ENCODE measurements around the gene POLR1F. TPM values are rescaled to one million over a fixed set of nuclear protein-coding genes. Genes with fewer than 3 reads are reported as not detected.

Gene POLR1F
- total and polyA plus RNA-seq, 2 of the 4 experiments (the other 2 are of a cell fraction), result 6.8 to 16.1 TPM

GRCh38 chr7:19700936-19701335, 7.9 kb downstream of the POLR1F start:
- Histone ChIP-seq H4K5ac (ENCODE audit: low read depth, low read length) (no peak overlapping the region), H3K27ac (ENCODE audit: insufficient read depth, low read length) (no peak overlapping the region), H3K4me2 (ENCODE audit: low read depth, low read length) (no peak overlapping the region), H3K9me3 (ENCODE audit: control insufficient read depth, insufficient read depth, low read length) (no peaks in the 10 kb centered on the region), H3K27me3 (ENCODE audit: control insufficient read depth, insufficient read depth, low read length) (no peaks in the 10 kb centered on the region), H4K91ac (ENCODE audit: insufficient read depth, low read depth, low read length) (no peak overlapping the region), H2BK15ac (ENCODE audit: low read depth, low read length) (no peak overlapping the region), H2AK9ac (replicated peaks; ENCODE audit: low read depth, low read length, poor library complexity) (no peak overlapping the region), H3K4me3 (ENCODE audit: insufficient read depth, low read depth, low read length) (no peak overlapping the region), H3K36me3 (ENCODE audit: control insufficient read depth, insufficient read depth, low read length) (peaks cover 4% of the 10 kb centered on the region; the same call in 1 of the 2 replicates), H2BK5ac (ENCODE audit: low read depth, low read length, poor library complexity, severe bottlenecking) (no peak overlapping the region), H4K20me1 (ENCODE audit: insufficient read depth, low read length) (no peaks in the 10 kb centered on the region), H3K14ac (replicated peaks; ENCODE audit: low read depth, low read length) (no peak overlapping the region), H2BK20ac (ENCODE audit: low read depth, low read length) (no peak overlapping the region), H2AK5ac (ENCODE audit: low read depth, low read length) (no peak overlapping the region), H3K9ac (ENCODE audit: low read depth, low read length) (no peak overlapping the region), H2AFZ (replicated peaks; ENCODE audit: low read length, poor library complexity) (no peak overlapping the region), H3K4ac (ENCODE audit: low read depth, low read length) (no peak overlapping the region), H3K9me1 (ENCODE audit: insufficient read depth, low read length) (no peaks in the 10 kb centered on the region), H4K8ac (ENCODE audit: low read depth in 2 of 2, low read length in 2 of 2) (no peak overlapping the region), H3K18ac (ENCODE audit: low read depth, low read length) (no peak overlapping the region), H3K4me1 (ENCODE audit: control insufficient read depth, insufficient read depth, low read length) (no peaks in the 10 kb centered on the region), H3K79me1 (ENCODE audit: low read depth in 1 of 2, low read length in 2 of 2) (peaks cover 7 to 9% of the 10 kb centered on the region in 2 experiments; a peak in 3 of 4 replicates), H2BK120ac (ENCODE audit: low read depth, low read length) (no peak overlapping the region), H3K23ac (ENCODE audit: low read depth, low read length) (no peak overlapping the region), H3K56ac (ENCODE audit: extremely low read depth, insufficient read depth, low read length) (no peak overlapping the region)
- WGBS, 2 experiments (ENCODE audit: extremely low coverage in 2 of 2, insufficient read length in 1 of 2), result no CpG with 5 or more reads among the region's 3 CpGs
- BruUV-seq (replicated peaks), result no TSS peak
- DNase-seq (no peak), ATAC-seq (ENCODE audit: low read depth) (no peak)
- no peak for TF ChIP-seq MAFK (IDR thresholded peaks at IDR 0.05; ENCODE audit: low read depth, low read length)
- TF ChIP-seq, protein P1, sequence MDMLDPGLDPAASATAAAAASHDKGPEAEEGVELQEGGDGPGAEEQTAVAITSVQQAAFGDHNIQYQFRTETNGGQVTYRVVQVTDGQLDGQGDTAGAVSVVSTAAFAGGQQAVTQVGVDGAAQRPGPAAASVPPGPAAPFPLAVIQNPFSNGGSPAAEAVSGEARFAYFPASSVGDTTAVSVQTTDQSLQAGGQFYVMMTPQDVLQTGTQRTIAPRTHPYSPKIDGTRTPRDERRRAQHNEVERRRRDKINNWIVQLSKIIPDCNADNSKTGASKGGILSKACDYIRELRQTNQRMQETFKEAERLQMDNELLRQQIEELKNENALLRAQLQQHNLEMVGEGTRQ (IDR thresholded peaks at IDR 0.05; ENCODE audit: low read depth, low read length), result no peak
- dilution Hi-C loops (cut with HindIII; ENCODE audit: low sequenced_read_pairs, unreplicated experiment) (no loop called here), intact Hi-C loops (cut with micrococcal nuclease) (no loop called here), in situ Hi-C loops (cut with MboI; ENCODE audit: low sequenced_read_pairs) (no loop called here)
- CTCF ChIA-PET, result interaction anchor here (1.7 to 4.2 kb wide), 2 partner anchors 8 to 13 kb away, joined by 7 to 13 read pairs; partner anchors contain the start of gene POLR1F
- POLR2A ChIA-PET (ENCODE audit: unreplicated experiment), result no interaction called here

Measured in IMR-90 (cell line).